HepG2 (cell line): ENCODE data around the gene HSP90AB1. TPM values are rescaled to one million over a fixed set of nuclear protein-coding genes. Genes with fewer than 3 reads are reported as not detected.

ENCODE experiments used
- BCL6 ChIP-seq: IDR thresholded peaks from 2 replicates; pipeline ENCODE4 v1.6.1; 2016; ENCODE audit warnings: missing genetic modification reagents, missing compliant biosample characterization
- CREBL2 ChIP-seq: sonication (generic); formaldehyde crosslinking; IDR thresholded peaks from 2 replicates; pipeline ENCODE4 v1.8.1; 2023; ENCODE audit warnings: missing genetic modification reagents, mild to moderate bottlenecking, borderline replicate concordance
- CSRNP2 ChIP-seq: sonication (generic); formaldehyde crosslinking; conservative IDR thresholded peaks from 2 replicates; pipeline ENCODE4 v1.8.0; 2022; ENCODE audit warnings: low read depth, missing genetic modification reagents
- GLI4 ChIP-seq: sonication (generic); formaldehyde crosslinking; IDR thresholded peaks from 2 replicates; pipeline ENCODE4 v1.5.1; 2020; ENCODE audit warnings: missing genetic modification reagents, mild to moderate bottlenecking, moderate library complexity, borderline replicate concordance
- MAZ ChIP-seq, 2 experiments: sonication (generic) in 1 of 2; formaldehyde crosslinking in 1 of 2; IDR thresholded peaks; 2 replicates each; pipeline versions ENCODE4 v1.5.0 to v1.6.1; 2012 to 2020; ENCODE audit warnings: low read depth in 2 of 2, mild to moderate bottlenecking in 2 of 2, borderline replicate concordance in 1 of 2, improper control_type of control experiment in 1 of 2, low read length in 1 of 2, missing genetic modification reagents in 1 of 2, moderate library complexity in 1 of 2
- RNF2 ChIP-seq: fragments of 450-650 bp; conservative IDR thresholded peaks from 2 replicates; pipeline ENCODE4 v1.6.1; 2016; ENCODE audit warnings: low read depth
- SAP130 ChIP-seq: IDR thresholded peaks from 2 replicates; pipeline ENCODE4 v1.6.1; 2016; ENCODE audit warnings: low read depth
- ZNF749 ChIP-seq: sonication (generic); formaldehyde crosslinking; IDR thresholded peaks from 2 replicates; pipeline ENCODE4 v1.8.0; 2022; ENCODE audit warnings: mild to moderate bottlenecking, missing genetic modification reagents, moderate library complexity, borderline replicate concordance
- ZNF75D ChIP-seq: sonication (generic); formaldehyde crosslinking; IDR thresholded peaks from 2 replicates; pipeline ENCODE4 v1.8.1; 2023; ENCODE audit warnings: missing genetic modification reagents, mild to moderate bottlenecking, borderline replicate concordance
- ZNF891 ChIP-seq: sonication (generic); formaldehyde crosslinking; IDR thresholded peaks from 2 replicates; pipeline ENCODE4 v1.5.0; 2020; ENCODE audit warnings: mild to moderate bottlenecking, missing genetic modification reagents
- polyA plus RNA-seq, 8 experiments: library from polyadenylated mRNA; depleted of rRNA in 3 of 8; stranded (reverse) in 7 of 8; unstranded in 1 of 8; fragments of >200 nt; fragmentation: Illumina TruSeq in 4 of 8; extraction: Trizol in 4 of 8; gene quantifications; 2 replicates each; pipeline versions ENCODE4 v1.2.1 to v1.2.3, GENCODE V29; 2011 to 2016; ENCODE audit warnings: low read depth in 4 of 8, missing spikeins in 1 of 8, mixed read lengths in 1 of 8; ENCODE audit not compliant: insufficient read depth in 1 of 8
- total RNA-seq, 5 experiments: library from RNA; depleted of rRNA; stranded (reverse); fragments of >200 nt; fragmentation: Illumina TruSeq; extraction: Trizol; gene quantifications; 2 replicates each; pipeline ENCODE4 v1.2.3, GENCODE V29; 2016; ENCODE audit warnings: low read depth in 1 of 5
- TF ChIP-seq, protein P1 (sequence below): sonication (generic); formaldehyde crosslinking; IDR thresholded peaks from 2 replicates; pipeline ENCODE4 v1.4.0; 2020; ENCODE audit warnings: missing genetic modification reagents, mild to moderate bottlenecking, borderline replicate concordance
- TF ChIP-seq, protein P2 (sequence below): sonication (generic); formaldehyde crosslinking; conservative IDR thresholded peaks from 2 replicates; pipeline ENCODE4 v1.4.0; 2020; ENCODE audit warnings: missing genetic modification reagents
- TF ChIP-seq, protein P3 (sequence below): IDR thresholded peaks from 2 replicates; pipeline ENCODE4 v1.6.1; 2016; ENCODE audit warnings: low read depth, missing genetic modification reagents, missing compliant biosample characterization

The HSP90AB1 gene
- total and polyA plus RNA-seq, 2 of the 13 experiments (the other 11 are each of a cell fraction or from before 2014, with no cell fraction given): 1,325 to 1,472 TPM

DNA sequence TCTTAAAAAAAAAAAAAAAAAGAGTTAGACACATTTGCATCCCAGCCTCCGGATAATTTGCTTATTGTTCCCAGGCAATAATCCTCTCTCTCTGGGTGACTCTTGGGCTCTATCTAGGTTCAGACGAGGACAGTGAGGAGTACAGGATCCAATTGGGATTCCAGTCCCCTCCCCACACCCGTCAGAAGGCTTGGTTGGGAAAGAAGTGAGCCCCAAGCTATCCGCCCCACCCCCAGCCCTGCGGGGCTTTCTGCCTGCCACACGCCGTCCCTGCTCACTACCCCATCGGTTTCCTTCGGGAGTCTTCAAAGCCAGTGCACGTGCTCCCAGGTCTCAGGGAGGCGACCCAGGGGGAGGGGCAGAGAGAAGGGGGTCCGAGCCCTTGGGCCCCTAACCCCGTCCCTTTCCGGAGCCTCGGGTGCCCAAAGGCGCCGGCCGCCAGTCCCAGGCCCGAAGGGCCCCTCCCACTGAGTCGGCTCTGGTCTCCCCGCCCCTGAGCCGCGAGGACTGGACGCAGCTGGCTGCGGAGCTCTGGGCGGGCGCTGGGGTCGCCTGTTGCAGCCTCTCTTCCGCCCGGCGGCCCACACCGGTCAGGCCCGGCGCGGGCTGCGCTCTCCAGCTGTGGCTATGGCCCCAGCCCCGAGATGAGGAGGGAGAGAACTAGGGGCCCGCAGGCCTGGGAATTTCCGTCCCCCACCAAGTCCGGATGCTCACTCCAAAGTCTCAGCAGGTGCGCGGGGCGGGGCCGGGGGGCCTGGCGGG, 27.7 kb upstream of the HSP90AB1 start (continued):
- no peak for TF ChIP-seq MAZ (IDR thresholded peaks at IDR 0.05; ENCODE audit: borderline replicate concordance, low read depth, low read length)
- peak; percentile 46; the same call in 1 of the 2 replicates for TF ChIP-seq MAZ (CRISPR knock-in tag; IDR thresholded peaks at IDR 0.05; ENCODE audit: low read depth)
- TF ChIP-seq, protein P1, sequence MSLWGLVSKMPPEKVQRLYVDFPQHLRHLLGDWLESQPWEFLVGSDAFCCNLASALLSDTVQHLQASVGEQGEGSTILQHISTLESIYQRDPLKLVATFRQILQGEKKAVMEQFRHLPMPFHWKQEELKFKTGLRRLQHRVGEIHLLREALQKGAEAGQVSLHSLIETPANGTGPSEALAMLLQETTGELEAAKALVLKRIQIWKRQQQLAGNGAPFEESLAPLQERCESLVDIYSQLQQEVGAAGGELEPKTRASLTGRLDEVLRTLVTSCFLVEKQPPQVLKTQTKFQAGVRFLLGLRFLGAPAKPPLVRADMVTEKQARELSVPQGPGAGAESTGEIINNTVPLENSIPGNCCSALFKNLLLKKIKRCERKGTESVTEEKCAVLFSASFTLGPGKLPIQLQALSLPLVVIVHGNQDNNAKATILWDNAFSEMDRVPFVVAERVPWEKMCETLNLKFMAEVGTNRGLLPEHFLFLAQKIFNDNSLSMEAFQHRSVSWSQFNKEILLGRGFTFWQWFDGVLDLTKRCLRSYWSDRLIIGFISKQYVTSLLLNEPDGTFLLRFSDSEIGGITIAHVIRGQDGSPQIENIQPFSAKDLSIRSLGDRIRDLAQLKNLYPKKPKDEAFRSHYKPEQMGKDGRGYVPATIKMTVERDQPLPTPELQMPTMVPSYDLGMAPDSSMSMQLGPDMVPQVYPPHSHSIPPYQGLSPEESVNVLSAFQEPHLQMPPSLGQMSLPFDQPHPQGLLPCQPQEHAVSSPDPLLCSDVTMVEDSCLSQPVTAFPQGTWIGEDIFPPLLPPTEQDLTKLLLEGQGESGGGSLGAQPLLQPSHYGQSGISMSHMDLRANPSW (CRISPR knock-in tag): peak; percentile 43; the same call in 1 of the 2 replicates
- no peak for TF ChIP-seq CSRNP2
- TF ChIP-seq, protein P2, sequence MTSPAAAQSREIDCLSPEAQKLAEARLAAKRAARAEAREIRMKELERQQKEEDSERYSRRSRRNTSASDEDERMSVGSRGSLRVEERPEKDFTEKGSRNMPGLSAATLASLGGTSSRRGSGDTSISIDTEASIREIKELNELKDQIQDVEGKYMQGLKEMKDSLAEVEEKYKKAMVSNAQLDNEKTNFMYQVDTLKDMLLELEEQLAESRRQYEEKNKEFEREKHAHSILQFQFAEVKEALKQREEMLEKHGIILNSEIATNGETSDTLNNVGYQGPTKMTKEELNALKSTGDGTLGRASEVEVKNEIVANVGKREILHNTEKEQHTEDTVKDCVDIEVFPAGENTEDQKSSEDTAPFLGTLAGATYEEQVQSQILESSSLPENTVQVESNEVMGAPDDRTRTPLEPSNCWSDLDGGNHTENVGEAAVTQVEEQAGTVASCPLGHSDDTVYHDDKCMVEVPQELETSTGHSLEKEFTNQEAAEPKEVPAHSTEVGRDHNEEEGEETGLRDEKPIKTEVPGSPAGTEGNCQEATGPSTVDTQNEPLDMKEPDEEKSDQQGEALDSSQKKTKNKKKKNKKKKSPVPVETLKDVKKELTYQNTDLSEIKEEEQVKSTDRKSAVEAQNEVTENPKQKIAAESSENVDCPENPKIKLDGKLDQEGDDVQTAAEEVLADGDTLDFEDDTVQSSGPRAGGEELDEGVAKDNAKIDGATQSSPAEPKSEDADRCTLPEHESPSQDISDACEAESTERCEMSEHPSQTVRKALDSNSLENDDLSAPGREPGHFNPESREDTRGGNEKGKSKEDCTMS (CRISPR knock-in tag): no peak; the same call in 1 of the 2 replicates
- TF ChIP-seq, protein P3, sequence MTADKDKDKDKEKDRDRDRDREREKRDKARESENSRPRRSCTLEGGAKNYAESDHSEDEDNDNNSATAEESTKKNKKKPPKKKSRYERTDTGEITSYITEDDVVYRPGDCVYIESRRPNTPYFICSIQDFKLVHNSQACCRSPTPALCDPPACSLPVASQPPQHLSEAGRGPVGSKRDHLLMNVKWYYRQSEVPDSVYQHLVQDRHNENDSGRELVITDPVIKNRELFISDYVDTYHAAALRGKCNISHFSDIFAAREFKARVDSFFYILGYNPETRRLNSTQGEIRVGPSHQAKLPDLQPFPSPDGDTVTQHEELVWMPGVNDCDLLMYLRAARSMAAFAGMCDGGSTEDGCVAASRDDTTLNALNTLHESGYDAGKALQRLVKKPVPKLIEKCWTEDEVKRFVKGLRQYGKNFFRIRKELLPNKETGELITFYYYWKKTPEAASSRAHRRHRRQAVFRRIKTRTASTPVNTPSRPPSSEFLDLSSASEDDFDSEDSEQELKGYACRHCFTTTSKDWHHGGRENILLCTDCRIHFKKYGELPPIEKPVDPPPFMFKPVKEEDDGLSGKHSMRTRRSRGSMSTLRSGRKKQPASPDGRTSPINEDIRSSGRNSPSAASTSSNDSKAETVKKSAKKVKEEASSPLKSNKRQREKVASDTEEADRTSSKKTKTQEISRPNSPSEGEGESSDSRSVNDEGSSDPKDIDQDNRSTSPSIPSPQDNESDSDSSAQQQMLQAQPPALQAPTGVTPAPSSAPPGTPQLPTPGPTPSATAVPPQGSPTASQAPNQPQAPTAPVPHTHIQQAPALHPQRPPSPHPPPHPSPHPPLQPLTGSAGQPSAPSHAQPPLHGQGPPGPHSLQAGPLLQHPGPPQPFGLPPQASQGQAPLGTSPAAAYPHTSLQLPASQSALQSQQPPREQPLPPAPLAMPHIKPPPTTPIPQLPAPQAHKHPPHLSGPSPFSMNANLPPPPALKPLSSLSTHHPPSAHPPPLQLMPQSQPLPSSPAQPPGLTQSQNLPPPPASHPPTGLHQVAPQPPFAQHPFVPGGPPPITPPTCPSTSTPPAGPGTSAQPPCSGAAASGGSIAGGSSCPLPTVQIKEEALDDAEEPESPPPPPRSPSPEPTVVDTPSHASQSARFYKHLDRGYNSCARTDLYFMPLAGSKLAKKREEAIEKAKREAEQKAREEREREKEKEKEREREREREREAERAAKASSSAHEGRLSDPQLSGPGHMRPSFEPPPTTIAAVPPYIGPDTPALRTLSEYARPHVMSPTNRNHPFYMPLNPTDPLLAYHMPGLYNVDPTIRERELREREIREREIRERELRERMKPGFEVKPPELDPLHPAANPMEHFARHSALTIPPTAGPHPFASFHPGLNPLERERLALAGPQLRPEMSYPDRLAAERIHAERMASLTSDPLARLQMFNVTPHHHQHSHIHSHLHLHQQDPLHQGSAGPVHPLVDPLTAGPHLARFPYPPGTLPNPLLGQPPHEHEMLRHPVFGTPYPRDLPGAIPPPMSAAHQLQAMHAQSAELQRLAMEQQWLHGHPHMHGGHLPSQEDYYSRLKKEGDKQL: no peak
- peak; percentile 44; the same call in 1 of the 2 replicates for TF ChIP-seq BCL6 (CRISPR knock-in tag)
- no peak for TF ChIP-seq ZNF75D
- TF ChIP-seq CREBL2 (CRISPR knock-in tag): peak; percentile 88
- peak; percentile 91 for TF ChIP-seq GLI4 (CRISPR knock-in tag)
- no peak for TF ChIP-seq ZNF749
- peak; percentile 87 for TF ChIP-seq SAP130
- peak; percentile 63; the same call in 1 of the 2 replicates for TF ChIP-seq RNF2
- TF ChIP-seq ZNF891 (CRISPR knock-in tag): 0 out of 2 replicates have a peak, but pooled peaks have one; percentile 36
